Thyroid gland (tissue), 4 donors: ENCODE data around the gene MESP2.

Experiments
- POLR2A ChIP-seq, 2 donors: fragments of 450-650 bp; IDR thresholded peaks; one replicate each; pipeline ENCODE4 v1.6.1; 2017; ENCODE audit warnings: antibody characterized with exemption in 2 of 2, mild to moderate bottlenecking in 2 of 2, moderate library complexity in 1 of 2
- TF ChIP-seq, protein P1 (sequence below), 6 experiments: fragments of 200-600 bp in 3 of 6; fragments of 450-650 bp in 3 of 6; sonication (generic) in 3 of 6; IDR thresholded peaks; one replicate each; pipeline ENCODE4 v1.5.1; 2016 to 2019; ENCODE audit warnings: antibody characterized with exemption in 6 of 6, mild to moderate bottlenecking in 2 of 6, inconsistent platforms in 1 of 6, moderate library complexity in 1 of 6

DNA sequence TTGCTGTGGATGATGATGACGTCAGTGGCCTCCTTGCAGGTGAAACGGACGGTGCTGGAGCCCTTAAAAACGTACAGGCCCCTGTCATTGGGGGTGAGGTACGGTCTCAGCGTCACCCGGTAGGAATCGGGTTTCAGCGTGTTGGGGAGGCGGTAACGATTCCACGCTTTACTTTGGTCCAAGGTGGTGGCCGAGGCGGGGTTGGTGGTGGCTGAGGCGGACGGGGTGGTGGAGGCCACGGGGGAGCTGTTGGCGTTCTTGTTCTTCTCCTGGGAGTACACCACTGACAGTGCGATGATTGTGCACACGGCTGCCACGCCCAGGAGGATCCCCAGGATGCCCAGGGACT lies 30.1 kb downstream of the MESP2 start:
- TF ChIP-seq, protein P1, sequence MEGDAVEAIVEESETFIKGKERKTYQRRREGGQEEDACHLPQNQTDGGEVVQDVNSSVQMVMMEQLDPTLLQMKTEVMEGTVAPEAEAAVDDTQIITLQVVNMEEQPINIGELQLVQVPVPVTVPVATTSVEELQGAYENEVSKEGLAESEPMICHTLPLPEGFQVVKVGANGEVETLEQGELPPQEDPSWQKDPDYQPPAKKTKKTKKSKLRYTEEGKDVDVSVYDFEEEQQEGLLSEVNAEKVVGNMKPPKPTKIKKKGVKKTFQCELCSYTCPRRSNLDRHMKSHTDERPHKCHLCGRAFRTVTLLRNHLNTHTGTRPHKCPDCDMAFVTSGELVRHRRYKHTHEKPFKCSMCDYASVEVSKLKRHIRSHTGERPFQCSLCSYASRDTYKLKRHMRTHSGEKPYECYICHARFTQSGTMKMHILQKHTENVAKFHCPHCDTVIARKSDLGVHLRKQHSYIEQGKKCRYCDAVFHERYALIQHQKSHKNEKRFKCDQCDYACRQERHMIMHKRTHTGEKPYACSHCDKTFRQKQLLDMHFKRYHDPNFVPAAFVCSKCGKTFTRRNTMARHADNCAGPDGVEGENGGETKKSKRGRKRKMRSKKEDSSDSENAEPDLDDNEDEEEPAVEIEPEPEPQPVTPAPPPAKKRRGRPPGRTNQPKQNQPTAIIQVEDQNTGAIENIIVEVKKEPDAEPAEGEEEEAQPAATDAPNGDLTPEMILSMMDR (IDR thresholded peaks at IDR 0.05): no peak
- TF ChIP-seq POLR2A (IDR thresholded peaks at IDR 0.05): no peak
